GM19463 (cell line): ENCODE data around the gene FERMT3.

Experiments used
- ATAC-seq: cut with Tn5 transposase; IDR thresholded peaks from one replicate; pipeline ENCODE4 v1.9.1; 2021; ENCODE audit warnings: mild to moderate bottlenecking, moderate library complexity; ENCODE audit not compliant: unreplicated experiment

FERMT3 gene

GRCh38 chr11:64185693-64186491 lies 20.6 kb upstream of the FERMT3 start, which contains the start of gene STIP1:
Gene STIP1, plus strand, starts transcription at chr11:64186171. Its CDS starts 91 bp downstream, at chr11:64186262.
- ATAC-seq, result peak; percentile 80

GRCh38 chr11:64186492-64187165 lies 19.9 kb upstream of the FERMT3 start:
- no peak for ATAC-seq

- ATAC-seq, result no peak
Measured at GRCh38 chr11:64192434-64192833, 14.1 kb upstream of the FERMT3 start.

GRCh38 chr11:64196626-64197025 lies 9.9 kb upstream of the FERMT3 start:
- ATAC-seq, result no peak

GRCh38 chr11:64198511-64198910 lies 8.0 kb upstream of the FERMT3 start:
- ATAC-seq, result no peak

- ATAC-seq, result no peak
Measured at GRCh38 chr11:64201543-64201942, 5.0 kb upstream of the FERMT3 start.

- no peak for ATAC-seq
Measured at GRCh38 chr11:64202992-64203391, 3.5 kb upstream of the FERMT3 start.

- no peak for ATAC-seq
Measured at GRCh38 chr11:64203421-64204079, 3.0 kb upstream of the FERMT3 start.

GRCh38 chr11:64204080-64204440 lies 2.5 kb upstream of the FERMT3 start:
- no peak for ATAC-seq

- no peak for ATAC-seq
Measured at GRCh38 chr11:64204464-64204989, 2.0 kb upstream of the FERMT3 start.

GRCh38 chr11:64207256-64208085 lies 950 bp downstream of the FERMT3 start:
- peak; percentile 64 for ATAC-seq

- no peak for ATAC-seq
Measured at GRCh38 chr11:64208086-64208795, 1.7 kb downstream of the FERMT3 start.

- ATAC-seq, result no peak
Measured at GRCh38 chr11:64208796-64209562, 2.5 kb downstream of the FERMT3 start.

- ATAC-seq, result no peak
Measured at GRCh38 chr11:64209563-64209843, 3.0 kb downstream of the FERMT3 start.

- ATAC-seq, result no peak
Measured at GRCh38 chr11:64210301-64211020, 3.9 kb downstream of the FERMT3 start.

- no peak for ATAC-seq
Measured at GRCh38 chr11:64211181-64211872, 4.8 kb downstream of the FERMT3 start.

- no peak for ATAC-seq
Measured at GRCh38 chr11:64216879-64217278, 10.4 kb downstream of the FERMT3 start.

- ATAC-seq, result no peak
Measured at GRCh38 chr11:64218628-64219353, 12.3 kb downstream of the FERMT3 start.
